K562 (cell line): ENCODE data around the gene NT5DC2. TPM values are rescaled to one million over a fixed set of nuclear protein-coding genes. Genes with fewer than 3 reads are reported as not detected.

ENCODE experiments used
- ATF7 ChIP-seq: fragments of 450-650 bp; IDR thresholded peaks from 2 replicates; pipeline ENCODE4 v1.7.1; 2014; ENCODE audit warnings: mild to moderate bottlenecking, moderate library complexity
- CBFA2T2 ChIP-seq: fragments of 450-650 bp; conservative IDR thresholded peaks from 2 replicates; pipeline ENCODE4 v1.6.1; 2017; ENCODE audit warnings: mild to moderate bottlenecking
- CREM ChIP-seq: IDR thresholded peaks from 2 replicates; pipeline ENCODE4 v1.6.1; 2014; ENCODE audit warnings: antibody characterized with exemption, low read depth
- CTBP1 ChIP-seq: fragments of 450-650 bp; IDR thresholded peaks from 2 replicates; pipeline ENCODE4 v1.6.1; 2016; ENCODE audit warnings: borderline replicate concordance
- ETV6 ChIP-seq, 3 experiments: fragments of 150-350 bp in 1 of 3; sonication (generic) in 1 of 3; formaldehyde crosslinking in 1 of 3; IDR thresholded peaks; 2 replicates each; pipeline versions ENCODE4 v1.6.1 to v1.8.0; 2014 to 2022; ENCODE audit warnings: borderline replicate concordance in 2 of 3, low read depth in 2 of 3, antibody characterized with exemption in 1 of 3, low read length in 1 of 3, mild to moderate bottlenecking in 1 of 3, missing genetic modification reagents in 1 of 3
- HIVEP1 ChIP-seq: fragments of 250-450 bp; sonication (Bioruptor Pico); IDR thresholded peaks from 2 replicates; pipeline ENCODE4 v1.4.0; 2020; ENCODE audit warnings: mild to moderate bottlenecking
- HSF4 ChIP-seq: fragments of 250-450 bp; sonication (Bioruptor Pico); IDR thresholded peaks from 2 replicates; pipeline ENCODE4 v2.1.2; 2022; ENCODE audit warnings: mild to moderate bottlenecking, moderate library complexity, borderline replicate concordance
- JUND ChIP-seq, 2 experiments: IDR thresholded peaks; 2 replicates in 1 of 2; 3 replicates in 1 of 2; pipeline ENCODE4 v1.6.1; 2011; ENCODE audit warnings: borderline replicate concordance in 2 of 2, low read depth in 2 of 2, low read length in 2 of 2, improper control_type of control experiment in 1 of 2, missing biosample characterization in 1 of 2, missing genetic modification characterization in 1 of 2, missing genetic modification reagents in 1 of 2
- MAFK ChIP-seq: IDR thresholded peaks from 2 replicates; pipeline ENCODE4 v1.6.1; 2011; ENCODE audit warnings: low read length, improper control_type of control experiment
- MTA2 ChIP-seq: fragments of 450-650 bp; IDR thresholded peaks from 2 replicates; pipeline ENCODE4 v1.6.1; 2016; ENCODE audit warnings: low read depth
- NCOR1 ChIP-seq: fragments of 450-650 bp; IDR thresholded peaks from 2 replicates; pipeline ENCODE4 v1.6.1; 2016; ENCODE audit warnings: mild to moderate bottlenecking, moderate library complexity
- NR2C1 ChIP-seq, 2 experiments: fragments of 450-650 bp; IDR thresholded peaks; 2 replicates each; pipeline ENCODE4 v1.6.1; 2017; ENCODE audit warnings: mild to moderate bottlenecking in 2 of 2, antibody characterized with exemption in 1 of 2, inconsistent platforms in 1 of 2, missing compliant biosample characterization in 1 of 2, missing genetic modification characterization in 1 of 2
- PHF21A ChIP-seq: fragments of 450-650 bp; IDR thresholded peaks from 2 replicates; pipeline ENCODE4 v1.6.1; 2017; ENCODE audit warnings: low read depth, borderline replicate concordance
- RBM15 ChIP-seq: fragments of 200-400 bp; formaldehyde crosslinking; IDR thresholded peaks from 2 replicates; pipeline ENCODE4 v1.6.1; 2018; ENCODE audit warnings: mild to moderate bottlenecking, low read length, moderate library complexity; ENCODE audit not compliant: insufficient read depth
- SAFB ChIP-seq: fragments of 200-400 bp; formaldehyde crosslinking; IDR thresholded peaks from 2 replicates; pipeline ENCODE4 v1.6.1; 2017; ENCODE audit warnings: low read depth, low read length, borderline replicate concordance
- SMARCA4 ChIP-seq: fragments of 450-650 bp; IDR thresholded peaks from 2 replicates; pipeline ENCODE4 v1.6.1; 2016
- SOX6 ChIP-seq: fragments of 450-650 bp; IDR thresholded peaks from 2 replicates; pipeline ENCODE4 v1.6.1; 2014; ENCODE audit warnings: mild to moderate bottlenecking
- TAL1 ChIP-seq: fragments of 450-650 bp; IDR thresholded peaks from 2 replicates; pipeline ENCODE4 v1.6.1; 2016; ENCODE audit warnings: mild to moderate bottlenecking
- ZNF57 ChIP-seq: fragments of 450-650 bp; formaldehyde crosslinking; IDR thresholded peaks from 2 replicates; pipeline ENCODE4 v1.4.0; 2020; ENCODE audit warnings: mild to moderate bottlenecking, moderate library complexity
- ZNF766 ChIP-seq: fragments of 200-800 bp; sonication (Bioruptor generic); conservative IDR thresholded peaks from 2 replicates; pipeline ENCODE4 v1.6.1; 2016; ENCODE audit warnings: missing genetic modification characterization, missing compliant biosample characterization
- polyA plus RNA-seq, 8 experiments: library from polyadenylated mRNA; depleted of rRNA in 4 of 8; stranded (reverse) in 5 of 8; unstranded in 3 of 8; fragments of >200 nt; fragmentation: Nextera tagmentation in 2 of 8; fragmentation: Illumina TruSeq in 1 of 8; extraction: Ambion mirVana in 2 of 8; extraction: Trizol in 1 of 8; gene quantifications; 2 replicates each; pipeline versions ENCODE4 v1.2.1 to v1.2.3, GENCODE V29; 2011 to 2014; ENCODE audit warnings: inconsistent platforms in 1 of 8, missing spikeins in 1 of 8
- total RNA-seq, 7 experiments: library from RNA; depleted of rRNA in 6 of 7; stranded (reverse); fragments of >200 nt in 6 of 7; fragmentation: Illumina TruSeq in 2 of 7; extraction: Trizol in 2 of 7; gene quantifications; 2 replicates each; pipeline versions ENCODE4 v1.2.1 to v1.2.3, GENCODE V29; 2011 to 2021; ENCODE audit warnings: low replicate concordance in 1 of 7
- TF ChIP-seq, protein P1 (sequence below): sonication (generic); formaldehyde crosslinking; IDR thresholded peaks from 2 replicates; pipeline ENCODE4 v1.8.0; 2022; ENCODE audit warnings: mild to moderate bottlenecking, missing genetic modification reagents
- TF ChIP-seq, protein P2 (sequence below): fragments of 450-650 bp; IDR thresholded peaks from 2 replicates; pipeline ENCODE4 v1.6.1; 2014; ENCODE audit warnings: low read depth, mild to moderate bottlenecking, moderate library complexity, borderline replicate concordance
- TF ChIP-seq, protein P3 (sequence below), 2 experiments: fragments of 450-650 bp in 1 of 2; sonication (generic) in 1 of 2; formaldehyde crosslinking in 1 of 2; IDR thresholded peaks in 1 of 2; conservative IDR thresholded peaks in 1 of 2; 2 replicates each; pipeline versions ENCODE4 v1.6.1 to v1.8.1; 2016 to 2023; ENCODE audit warnings: mild to moderate bottlenecking in 2 of 2, moderate library complexity in 2 of 2, inconsistent platforms in 1 of 2, missing genetic modification reagents in 1 of 2
- TF ChIP-seq, protein P4 (sequence below): fragments of 450-650 bp; IDR thresholded peaks from one replicate; pipeline ENCODE4 v1.6.1; 2018; ENCODE audit warnings: mild to moderate bottlenecking, moderate library complexity; ENCODE audit not compliant: partially characterized antibody

Gene NT5DC2
- total and polyA plus RNA-seq, 9 of the 15 experiments (the other 6 are each of a cell fraction or from before 2014, with no cell fraction given), result 25.6 to 168 (median 122) TPM

DNA sequence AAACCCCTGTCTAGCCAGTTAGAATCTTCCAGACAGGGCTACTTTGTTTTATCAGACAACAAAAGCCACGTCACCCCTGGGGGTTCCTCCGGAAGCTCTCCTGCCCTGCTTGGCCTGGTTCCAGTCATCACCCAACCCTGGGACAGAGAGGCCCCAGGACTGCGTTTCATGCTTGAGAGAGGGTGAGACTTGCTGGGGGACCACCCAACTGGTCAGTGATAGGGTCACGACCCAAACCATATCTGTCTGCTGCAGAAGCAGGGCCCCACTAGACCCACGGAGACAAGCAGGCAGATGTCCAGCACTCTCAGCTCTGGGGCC, 1.2 kb downstream of the NT5DC2 start (continued):
- TF ChIP-seq, protein P1, sequence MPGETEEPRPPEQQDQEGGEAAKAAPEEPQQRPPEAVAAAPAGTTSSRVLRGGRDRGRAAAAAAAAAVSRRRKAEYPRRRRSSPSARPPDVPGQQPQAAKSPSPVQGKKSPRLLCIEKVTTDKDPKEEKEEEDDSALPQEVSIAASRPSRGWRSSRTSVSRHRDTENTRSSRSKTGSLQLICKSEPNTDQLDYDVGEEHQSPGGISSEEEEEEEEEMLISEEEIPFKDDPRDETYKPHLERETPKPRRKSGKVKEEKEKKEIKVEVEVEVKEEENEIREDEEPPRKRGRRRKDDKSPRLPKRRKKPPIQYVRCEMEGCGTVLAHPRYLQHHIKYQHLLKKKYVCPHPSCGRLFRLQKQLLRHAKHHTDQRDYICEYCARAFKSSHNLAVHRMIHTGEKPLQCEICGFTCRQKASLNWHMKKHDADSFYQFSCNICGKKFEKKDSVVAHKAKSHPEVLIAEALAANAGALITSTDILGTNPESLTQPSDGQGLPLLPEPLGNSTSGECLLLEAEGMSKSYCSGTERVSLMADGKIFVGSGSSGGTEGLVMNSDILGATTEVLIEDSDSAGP (CRISPR knock-in tag), result no peak
- TF ChIP-seq TAL1, result peak; percentile 56; the same call in 1 of the 2 replicates
- no peak for TF ChIP-seq RBM15
- peak; percentile 79 for TF ChIP-seq JUND (IDR thresholded peaks at IDR 0.05; ENCODE audit: borderline replicate concordance, low read depth, low read length)
- no peak; the same call in 2 of the 3 replicates for TF ChIP-seq JUND (tag; IDR thresholded peaks at IDR 0.05; ENCODE audit: borderline replicate concordance, low read depth, low read length)
- peak; percentile 22; the same call in 1 of the 2 replicates for TF ChIP-seq CTBP1
- TF ChIP-seq NCOR1, result peak; percentile 70; the same call in 1 of the 2 replicates
- TF ChIP-seq MTA2, result no peak
- peak; percentile 39; the same call in 1 of the 2 replicates for TF ChIP-seq SOX6
- TF ChIP-seq SAFB, result no peak
- no peak for TF ChIP-seq ZNF766 (CRISPR knock-in tag)
- peak; percentile 69 for TF ChIP-seq ATF7
- no peak for TF ChIP-seq ETV6 (IDR thresholded peaks at IDR 0.05; ENCODE audit: borderline replicate concordance in 1 of 2, low read depth in 2 of 2, low read length in 1 of 2)
- no peak for TF ChIP-seq ETV6 (CRISPR knock-in tag; IDR thresholded peaks at IDR 0.05; ENCODE audit: borderline replicate concordance)
- 0 out of 2 replicates have a peak, but pooled peaks have one; percentile 45 for TF ChIP-seq SMARCA4
- TF ChIP-seq HIVEP1, result no peak
- TF ChIP-seq, protein P2, sequence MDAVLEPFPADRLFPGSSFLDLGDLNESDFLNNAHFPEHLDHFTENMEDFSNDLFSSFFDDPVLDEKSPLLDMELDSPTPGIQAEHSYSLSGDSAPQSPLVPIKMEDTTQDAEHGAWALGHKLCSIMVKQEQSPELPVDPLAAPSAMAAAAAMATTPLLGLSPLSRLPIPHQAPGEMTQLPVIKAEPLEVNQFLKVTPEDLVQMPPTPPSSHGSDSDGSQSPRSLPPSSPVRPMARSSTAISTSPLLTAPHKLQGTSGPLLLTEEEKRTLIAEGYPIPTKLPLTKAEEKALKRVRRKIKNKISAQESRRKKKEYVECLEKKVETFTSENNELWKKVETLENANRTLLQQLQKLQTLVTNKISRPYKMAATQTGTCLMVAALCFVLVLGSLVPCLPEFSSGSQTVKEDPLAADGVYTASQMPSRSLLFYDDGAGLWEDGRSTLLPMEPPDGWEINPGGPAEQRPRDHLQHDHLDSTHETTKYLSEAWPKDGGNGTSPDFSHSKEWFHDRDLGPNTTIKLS, result peak; percentile 83; the same call in 1 of the 2 replicates
- TF ChIP-seq MAFK, result no peak
- TF ChIP-seq, protein P3, sequence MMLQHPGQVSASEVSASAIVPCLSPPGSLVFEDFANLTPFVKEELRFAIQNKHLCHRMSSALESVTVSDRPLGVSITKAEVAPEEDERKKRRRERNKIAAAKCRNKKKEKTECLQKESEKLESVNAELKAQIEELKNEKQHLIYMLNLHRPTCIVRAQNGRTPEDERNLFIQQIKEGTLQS (IDR thresholded peaks at IDR 0.05), result peak; percentile 55; the same call in 1 of the 2 replicates
- TF ChIP-seq, protein P3 (CRISPR knock-in tag; conservative IDR thresholded peaks at IDR 0.05), result no peak
- TF ChIP-seq CBFA2T2, result peak; percentile 65
- TF ChIP-seq NR2C1 (IDR thresholded peaks at IDR 0.05), result 0 out of 2 replicates have a peak, but pooled peaks have one; percentile 21
- 0 out of 2 replicates have a peak, but pooled peaks have one; percentile 17 for TF ChIP-seq NR2C1 (tag; IDR thresholded peaks at IDR 0.05)
- TF ChIP-seq, protein P4, sequence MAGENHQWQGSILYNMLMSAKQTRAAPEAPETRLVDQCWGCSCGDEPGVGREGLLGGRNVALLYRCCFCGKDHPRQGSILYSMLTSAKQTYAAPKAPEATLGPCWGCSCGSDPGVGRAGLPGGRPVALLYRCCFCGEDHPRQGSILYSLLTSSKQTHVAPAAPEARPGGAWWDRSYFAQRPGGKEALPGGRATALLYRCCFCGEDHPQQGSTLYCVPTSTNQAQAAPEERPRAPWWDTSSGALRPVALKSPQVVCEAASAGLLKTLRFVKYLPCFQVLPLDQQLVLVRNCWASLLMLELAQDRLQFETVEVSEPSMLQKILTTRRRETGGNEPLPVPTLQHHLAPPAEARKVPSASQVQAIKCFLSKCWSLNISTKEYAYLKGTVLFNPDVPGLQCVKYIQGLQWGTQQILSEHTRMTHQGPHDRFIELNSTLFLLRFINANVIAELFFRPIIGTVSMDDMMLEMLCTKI, result no peak
- no peak for TF ChIP-seq HSF4
- TF ChIP-seq CREM, result peak; percentile 72
- no peak for TF ChIP-seq ZNF57 (CRISPR knock-in tag)
- no peak for TF ChIP-seq PHF21A
